ENCODE results near the gene GNG2. TPM values are rescaled to one million over a fixed set of nuclear protein-coding genes. Genes with fewer than 3 reads are reported as not detected.

GNG2 gene
- total and polyA plus RNA-seq, 4 experiments from 2014 or later: 81.3 to 177 (median 122) TPM

DNA sequence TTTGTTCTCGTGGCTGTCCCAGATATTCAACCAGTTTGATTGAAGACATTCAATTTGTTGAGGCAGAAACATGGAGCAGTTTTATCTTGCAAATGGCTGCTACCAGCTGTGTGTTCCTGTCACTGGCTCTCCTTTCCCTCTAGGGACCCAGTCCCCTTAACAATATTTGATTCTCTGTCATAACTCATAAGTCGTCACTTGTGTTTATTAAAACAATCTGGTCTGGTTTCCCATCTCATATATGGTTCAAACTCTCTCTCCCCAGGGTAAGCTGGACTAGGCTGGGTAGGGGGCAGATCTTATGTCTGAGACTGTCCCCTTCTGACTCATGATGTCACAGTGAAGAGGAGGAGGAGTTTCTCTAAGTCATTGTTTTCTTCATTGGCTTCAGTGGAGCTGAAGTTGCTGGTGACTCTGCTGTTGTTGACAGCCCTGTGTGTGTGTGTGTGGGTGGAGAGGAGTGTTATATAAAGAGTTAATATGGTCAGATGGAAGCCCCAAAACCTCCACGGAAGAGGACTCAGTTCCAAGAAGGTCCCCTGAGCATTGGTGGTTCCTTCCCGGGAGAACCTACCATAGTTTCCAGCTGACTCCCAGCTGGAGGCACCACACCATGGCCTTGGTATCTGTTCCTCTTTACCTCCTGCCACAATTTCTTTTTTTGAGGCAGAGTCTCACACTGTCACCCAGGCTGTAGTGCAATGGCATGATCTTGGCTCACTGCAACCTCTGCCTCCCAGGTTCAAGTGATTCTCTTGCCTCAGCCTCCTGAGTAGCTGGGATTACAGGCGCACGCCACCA is 16.1 kb upstream of the GNG2 start:
- ChIA-PET POLR2A (ENCODE audit: partially characterized antibody) (interaction anchor here (8.3 kb wide), 1 partner anchor 15 kb away, joined by 285 read pairs; the partner anchor contains the start of gene GNG2), CTCF (ENCODE audit: partially characterized antibody) (interaction anchor here (1.2 to 1.3 kb wide), 2 partner anchors 17 to 135 kb away, joined by 3 read pairs; no protein-coding TSS in a partner anchor)
- intact Hi-C loops (cut with micrococcal nuclease): no loop called here
- no peak for DNase-seq
- H3K4me1 ChIP-seq (ENCODE audit: insufficient read depth, low read length): peaks cover 42% of the 10 kb centered on the region
- H3K9me3 ChIP-seq (ENCODE audit: control insufficient read depth in 1 of 2, low read length in 2 of 2): no peaks in the 10 kb centered on the region
- peak overlapping the region in 3 of 8 donors; percentile 9 to 61 (median 52) for H3K4me3 Mint-ChIP-seq
- no peak overlapping the region for H3K27ac ChIP-seq (ENCODE audit: low read depth, low read length)
- no peaks in the 10 kb centered on the region for H3K36me3 ChIP-seq (ENCODE audit: insufficient read depth, low read length)
- peaks cover 0 to 7% of the 10 kb centered on the region in 2 donors for H3K36me3 Mint-ChIP-seq
- peaks cover 0 to 4% (median 0%) of the 10 kb centered on the region in 8 donors for H3K9me3 Mint-ChIP-seq
- peaks cover 2% of the 10 kb centered on the region in 2 donors for H3K27me3 Mint-ChIP-seq
- peaks cover 36 to 52% (median 42%) of the 10 kb centered on the region in 4 donors for H3K4me1 Mint-ChIP-seq
- H3K27me3 ChIP-seq (ENCODE audit: insufficient read depth, low read length): no peaks in the 10 kb centered on the region
- no peak overlapping the region for H3K4me3 ChIP-seq (ENCODE audit: low read length in 2 of 2)
- peak overlapping the region; percentile 67 to 94 (median 85) for H3K27ac Mint-ChIP-seq

DNA sequence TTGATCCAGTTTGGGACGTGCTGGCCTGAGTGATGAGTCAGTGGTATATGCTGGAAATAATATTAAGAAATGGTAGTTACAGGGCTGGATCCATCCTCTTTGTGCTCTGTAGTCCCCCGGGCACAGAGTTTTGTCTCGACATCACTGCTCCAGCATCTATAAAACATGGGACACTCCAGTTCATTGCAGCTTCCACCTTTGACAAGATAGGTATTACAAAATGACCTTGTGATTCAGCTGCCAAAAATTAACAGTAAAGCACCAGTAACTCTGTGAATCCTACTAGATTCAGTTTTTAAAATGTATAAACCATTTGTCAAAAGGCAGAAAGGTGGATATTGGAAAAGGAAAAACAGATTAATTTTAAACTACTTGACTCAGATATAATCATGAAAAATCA is 14.6 kb upstream of the GNG2 start:
- Mint-ChIP-seq H3K27ac (peak overlapping the region; percentile 98 to 100 (median 99)), H3K4me3 (peak overlapping the region; percentile 9 to 94 (median 52)), H3K9me3 (peaks cover 0 to 7% (median 2%) of the 10 kb centered on the region in 8 donors), H3K27me3 (peaks cover 2% of the 10 kb centered on the region in 2 donors), H3K36me3 (peaks cover 0 to 7% of the 10 kb centered on the region in 2 donors), H3K4me1 (peaks cover 42 to 62% (median 49%) of the 10 kb centered on the region in 4 donors)
- Histone ChIP-seq H3K27me3 (ENCODE audit: insufficient read depth, low read length) (no peaks in the 10 kb centered on the region), H3K9me3 (ENCODE audit: control insufficient read depth in 1 of 2, low read length in 2 of 2) (no peaks in the 10 kb centered on the region), H3K36me3 (ENCODE audit: insufficient read depth, low read length) (no peaks in the 10 kb centered on the region), H3K4me3 (ENCODE audit: low read length in 2 of 2) (no peak overlapping the region), H3K4me1 (ENCODE audit: insufficient read depth, low read length) (peaks cover 45% of the 10 kb centered on the region), H3K27ac (ENCODE audit: low read depth, low read length) (peak overlapping the region; percentile 92)
- CTCF ChIA-PET (ENCODE audit: partially characterized antibody): interaction anchor here (0.8 to 2.1 kb wide), 9 partner anchors 11 to 193 kb away, joined by 3 to 18 read pairs (median 3); no protein-coding TSS in a partner anchor
- intact Hi-C loops (cut with micrococcal nuclease): loop anchor here (5.0 kb wide), 5 partner anchors 36 to 1984 kb away; partner anchors contain the start of genes FRMD6, GPR137C and TXNDC16
- no peak for DNase-seq
- POLR2A ChIA-PET (ENCODE audit: partially characterized antibody): interaction anchor here (1.1 to 8.3 kb wide), 14 partner anchors 13 to 1307 kb away, joined by 3 to 285 read pairs (median 8); partner anchors contain the start of genes DDHD1, GNG2 and RTRAF

DNA sequence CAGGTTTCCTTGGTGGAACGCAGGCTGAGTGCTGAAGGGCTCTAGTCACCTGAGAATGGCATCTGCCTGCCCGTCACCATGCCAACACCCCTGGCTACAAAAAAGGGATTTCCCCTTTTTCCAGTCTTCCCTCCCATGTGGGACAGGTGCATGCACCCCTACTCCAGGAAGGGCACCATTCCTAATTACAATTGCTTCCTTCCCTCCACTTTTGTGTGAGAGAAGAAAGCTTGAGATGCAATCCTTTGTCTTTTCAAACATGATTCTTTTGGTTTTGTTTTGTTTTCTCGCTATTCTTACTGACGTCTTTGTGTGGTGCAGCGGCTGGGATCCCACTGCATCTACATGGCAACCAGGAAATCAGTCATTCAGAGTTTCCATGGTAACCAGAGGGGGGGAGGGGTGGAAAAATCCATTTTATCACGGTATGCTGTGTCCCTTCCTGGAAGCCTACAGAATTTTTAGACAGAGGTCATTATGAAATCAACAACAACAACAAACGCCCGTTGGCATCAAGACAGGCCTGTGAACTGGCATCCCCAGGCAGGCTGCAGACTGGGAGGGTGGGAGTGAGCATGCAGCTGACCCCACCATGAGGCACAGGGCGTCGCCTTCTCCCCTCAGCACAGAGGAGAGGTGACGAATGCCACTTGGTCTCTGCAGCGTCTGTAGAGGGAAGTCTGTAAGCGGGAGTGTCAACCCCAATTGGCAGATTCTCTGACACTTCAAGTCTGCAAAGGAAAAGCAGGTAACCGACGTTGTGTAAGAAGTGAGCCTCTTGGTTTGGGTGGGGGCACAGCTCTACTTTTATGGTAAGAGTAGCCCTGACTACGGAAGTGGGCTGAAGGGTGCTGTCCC is 13.6 kb upstream of the GNG2 start:
- Histone ChIP-seq H3K27ac (ENCODE audit: low read depth, low read length) (peak overlapping the region; percentile 92), H3K4me1 (ENCODE audit: insufficient read depth, low read length) (peaks cover 51% of the 10 kb centered on the region), H3K36me3 (ENCODE audit: insufficient read depth, low read length) (no peaks in the 10 kb centered on the region), H3K27me3 (ENCODE audit: insufficient read depth, low read length) (no peaks in the 10 kb centered on the region), H3K9me3 (ENCODE audit: control insufficient read depth in 1 of 2, low read length in 2 of 2) (no peaks in the 10 kb centered on the region), H3K4me3 (ENCODE audit: low read length in 2 of 2) (peak overlapping the region; percentile 14 to 72)
- intact Hi-C loops (cut with micrococcal nuclease): loop anchor here (1.0 to 5.0 kb wide), 10 partner anchors 13 to 1985 kb away; partner anchors contain the start of genes FRMD6, GNG2, GPR137C and RTRAF
- Mint-ChIP-seq H3K4me1 (peaks cover 46 to 73% (median 52%) of the 10 kb centered on the region in 4 donors), H3K36me3 (peaks cover 0 to 7% of the 10 kb centered on the region in 2 donors), H3K4me3 (peak overlapping the region; percentile 85 to 98 (median 91)), H3K9me3 (peaks cover 0 to 7% (median 2%) of the 10 kb centered on the region in 8 donors), H3K27me3 (peaks cover 2% of the 10 kb centered on the region in 2 donors), H3K27ac (peak overlapping the region; percentile 98 to 100 (median 99))
- POLR2A ChIA-PET (ENCODE audit: partially characterized antibody): interaction anchor here (0.6 to 8.3 kb wide), 36 partner anchors 12 to 1306 kb away, joined by 3 to 285 read pairs (median 5); partner anchors contain the start of genes DDHD1, GNG2, PTGER2 and RTRAF
- peak; percentile 92 to 99 (median 96) for DNase-seq
- CTCF ChIA-PET (ENCODE audit: partially characterized antibody): interaction anchor here (0.6 to 2.1 kb wide), 13 partner anchors 8 to 132 kb away, joined by 3 to 25 read pairs (median 3); partner anchors contain the start of gene GNG2

DNA sequence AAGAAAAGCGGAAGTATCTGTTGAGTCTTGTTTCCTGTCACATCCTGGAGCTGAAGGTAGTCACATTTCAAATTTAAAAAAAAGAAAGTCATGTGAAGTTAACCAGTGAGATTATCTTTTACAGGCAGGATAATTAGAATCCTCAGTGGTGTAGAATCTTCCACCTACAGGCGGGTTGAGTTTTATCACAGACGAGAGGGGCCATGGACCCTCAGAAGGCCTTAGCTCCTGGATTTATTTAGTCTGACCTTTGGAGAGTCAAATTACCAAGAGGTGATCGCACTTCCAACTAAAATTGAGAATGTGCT is 13.0 kb upstream of the GNG2 start:
- intact Hi-C loops (cut with micrococcal nuclease): loop anchor here (1.0 to 5.0 kb wide), 10 partner anchors 13 to 1985 kb away; partner anchors contain the start of genes FRMD6, GNG2, GPR137C and RTRAF
- peak overlapping the region; percentile 92 for H3K27ac ChIP-seq (ENCODE audit: low read depth, low read length)
- ChIA-PET CTCF (ENCODE audit: partially characterized antibody) (interaction anchor here (0.6 to 2.1 kb wide), 10 partner anchors 8 to 132 kb away, joined by 3 to 25 read pairs (median 4); partner anchors contain the start of gene GNG2), POLR2A (ENCODE audit: partially characterized antibody) (interaction anchor here (0.5 to 8.3 kb wide), 30 partner anchors 12 to 1305 kb away, joined by 3 to 285 read pairs (median 6); partner anchors contain the start of genes DDHD1, GNG2, PTGER2 and RTRAF)
- no peak overlapping the region for H3K4me3 ChIP-seq (ENCODE audit: low read length in 2 of 2)
- peaks cover 51% of the 10 kb centered on the region for H3K4me1 ChIP-seq (ENCODE audit: insufficient read depth, low read length)
- H3K4me1 Mint-ChIP-seq: peaks cover 49 to 78% (median 57%) of the 10 kb centered on the region in 4 donors
- peaks cover 2% of the 10 kb centered on the region in 2 donors for H3K27me3 Mint-ChIP-seq
- H3K9me3 Mint-ChIP-seq: peaks cover 0 to 7% (median 2%) of the 10 kb centered on the region in 8 donors
- H3K36me3 Mint-ChIP-seq: peaks cover 0 to 7% of the 10 kb centered on the region in 2 donors
- H3K9me3 ChIP-seq (ENCODE audit: control insufficient read depth in 1 of 2, low read length in 2 of 2): no peaks in the 10 kb centered on the region
- H3K27me3 ChIP-seq (ENCODE audit: insufficient read depth, low read length): no peaks in the 10 kb centered on the region
- no peaks in the 10 kb centered on the region for H3K36me3 ChIP-seq (ENCODE audit: insufficient read depth, low read length)
- DNase-seq: no peak
- H3K27ac Mint-ChIP-seq: peak overlapping the region; percentile 98 to 100 (median 99)
- H3K4me3 Mint-ChIP-seq: peak overlapping the region; percentile 85 to 98 (median 91)

DNA sequence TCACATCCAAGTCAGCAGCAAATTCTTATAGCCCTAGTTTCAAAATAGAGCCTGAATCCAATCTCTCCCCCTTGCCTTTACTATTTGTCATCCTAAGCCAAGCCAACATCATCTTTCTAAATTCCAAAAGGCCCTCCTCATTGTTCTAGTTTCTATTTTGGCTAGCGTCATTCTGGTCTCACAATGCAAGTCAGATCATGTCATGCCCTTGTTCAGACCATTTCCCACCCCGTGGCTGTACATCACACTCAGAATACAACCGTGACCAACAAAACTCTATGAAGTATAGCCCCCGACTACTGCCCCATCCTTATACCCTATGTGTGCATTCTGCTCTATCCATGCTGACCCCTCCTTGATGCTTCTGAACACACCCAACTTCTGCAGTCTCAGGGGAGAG is 12.3 kb upstream of the GNG2 start:
- POLR2A ChIA-PET (ENCODE audit: partially characterized antibody): interaction anchor here (1.8 to 8.3 kb wide), 4 partner anchors 11 to 41 kb away, joined by 5 to 285 read pairs (median 25); partner anchors contain the start of gene GNG2
- H3K4me3 Mint-ChIP-seq: peak overlapping the region; percentile 4 to 76 (median 66)
- peak overlapping the region; percentile 95 to 100 (median 98) for H3K27ac Mint-ChIP-seq
- intact Hi-C loops (cut with micrococcal nuclease): loop anchor here (5.0 kb wide), 5 partner anchors 34 to 1986 kb away; partner anchors contain the start of genes FRMD6, GPR137C and TXNDC16
- no peak overlapping the region for H3K4me3 ChIP-seq (ENCODE audit: low read length in 2 of 2)
- CTCF ChIA-PET (ENCODE audit: partially characterized antibody): interaction anchor here (1.1 to 2.0 kb wide), 3 partner anchors 13 to 69 kb away, joined by 3 to 25 read pairs (median 3); partner anchors contain the start of gene GNG2
- no peak for DNase-seq
- peaks cover 0 to 7% of the 10 kb centered on the region in 2 donors for H3K36me3 Mint-ChIP-seq
- peaks cover 0 to 7% (median 2%) of the 10 kb centered on the region in 8 donors for H3K9me3 Mint-ChIP-seq
- H3K4me1 ChIP-seq (ENCODE audit: insufficient read depth, low read length): peaks cover 51% of the 10 kb centered on the region
- no peaks in the 10 kb centered on the region for H3K27me3 ChIP-seq (ENCODE audit: insufficient read depth, low read length)
- no peaks in the 10 kb centered on the region for H3K36me3 ChIP-seq (ENCODE audit: insufficient read depth, low read length)
- peaks cover 2% of the 10 kb centered on the region in 2 donors for H3K27me3 Mint-ChIP-seq
- peaks cover 54 to 85% (median 62%) of the 10 kb centered on the region in 4 donors for H3K4me1 Mint-ChIP-seq
- peak overlapping the region; percentile 92 for H3K27ac ChIP-seq (ENCODE audit: low read depth, low read length)
- H3K9me3 ChIP-seq (ENCODE audit: control insufficient read depth in 1 of 2, low read length in 2 of 2): no peaks in the 10 kb centered on the region

DNA sequence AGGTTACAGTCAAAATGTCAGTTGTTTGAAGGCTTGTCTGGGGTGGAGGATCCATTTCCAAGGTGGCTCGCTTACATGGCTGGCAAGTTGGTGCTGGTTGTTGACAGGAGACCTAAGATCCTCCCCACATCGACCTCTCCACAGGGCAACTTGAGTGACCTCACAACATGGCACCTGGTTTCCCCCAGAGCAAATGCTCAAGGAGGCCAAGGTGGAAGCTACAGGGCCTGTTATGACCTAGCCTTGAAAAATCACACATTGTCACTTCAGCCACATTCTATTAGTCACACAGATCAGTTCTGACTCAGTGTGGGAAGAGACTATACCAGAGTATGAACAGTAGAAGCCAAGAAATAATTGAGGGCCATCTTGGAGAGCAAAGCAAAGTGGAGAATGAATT is 11.3 kb upstream of the GNG2 start:
- H3K27ac Mint-ChIP-seq: peak overlapping the region; percentile 75 to 100 (median 98)
- intact Hi-C loops (cut with micrococcal nuclease): loop anchor here (5.0 kb wide), 5 partner anchors 33 to 1987 kb away; partner anchors contain the start of genes FRMD6, GPR137C and TXNDC16
- Histone ChIP-seq H3K27me3 (ENCODE audit: insufficient read depth, low read length) (no peaks in the 10 kb centered on the region), H3K4me3 (ENCODE audit: low read length in 2 of 2) (no peak overlapping the region), H3K27ac (ENCODE audit: low read depth, low read length) (no peak overlapping the region), H3K4me1 (ENCODE audit: insufficient read depth, low read length) (peaks cover 44% of the 10 kb centered on the region), H3K36me3 (ENCODE audit: insufficient read depth, low read length) (no peaks in the 10 kb centered on the region), H3K9me3 (ENCODE audit: control insufficient read depth in 1 of 2, low read length in 2 of 2) (no peaks in the 10 kb centered on the region)
- H3K27me3 Mint-ChIP-seq: peaks cover 2% of the 10 kb centered on the region in 2 donors
- peaks cover 0 to 7% (median 2%) of the 10 kb centered on the region in 8 donors for H3K9me3 Mint-ChIP-seq
- H3K36me3 Mint-ChIP-seq: peaks cover 0 to 7% of the 10 kb centered on the region in 2 donors
- H3K4me3 Mint-ChIP-seq: peak overlapping the region in 3 of 8 donors; percentile 10 to 63 (median 18)
- peak in 1 of 5 donors; percentile 46 for DNase-seq
- peaks cover 50 to 76% (median 55%) of the 10 kb centered on the region in 4 donors for H3K4me1 Mint-ChIP-seq
- CTCF ChIA-PET (ENCODE audit: partially characterized antibody): no interaction called here
- POLR2A ChIA-PET (ENCODE audit: partially characterized antibody): interaction anchor here (8.3 kb wide), 1 partner anchor 10 kb away, joined by 285 read pairs; the partner anchor contains the start of gene GNG2

Measured in CD4-positive, alpha-beta memory T cell (primary cell).